Peyer's patch (tissue), 4 donors: ENCODE measurements around the gene RNF115.

ENCODE experiments used
- CTCF ChIP-seq, 6 experiments: fragments of 450-650 bp in 4 of 6; fragments of 200-600 bp in 2 of 6; sonication (generic) in 1 of 6; IDR thresholded peaks; one replicate each; pipeline ENCODE4 v1.5.1; 2017 to 2019; ENCODE audit warnings: antibody characterized with exemption in 6 of 6, mild to moderate bottlenecking in 3 of 6, moderate library complexity in 1 of 6
- POLR2A ChIP-seq, 2 donors: fragments of 450-650 bp; IDR thresholded peaks; one replicate each; pipeline ENCODE4 v1.5.1; 2017; ENCODE audit warnings: antibody characterized with exemption in 2 of 2, mild to moderate bottlenecking in 2 of 2, moderate library complexity in 2 of 2

GRCh38 chr1:145711213-145711651, 112.7 kb downstream of the RNF115 start:
- no peak for TF ChIP-seq CTCF (IDR thresholded peaks at IDR 0.05)
- peak in 1 of 2 donors; percentile 8 for TF ChIP-seq POLR2A (IDR thresholded peaks at IDR 0.05)
